Neural progenitor cell (in vitro differentiated cells): ENCODE data around the gene ARL8A.

Source experiments
- CTCF ChIP-seq: fragments of 200-600 bp; sonication (generic); IDR thresholded peaks from 2 replicates; pipeline ENCODE4 v1.5.1; 2017; ENCODE audit warnings: antibody characterized with exemption, mild to moderate bottlenecking
- EZH2 ChIP-seq: fragments of 200-600 bp; sonication (generic); IDR thresholded peaks from 2 replicates; pipeline ENCODE4 v1.6.1; 2017; ENCODE audit warnings: antibody characterized with exemption, mild to moderate bottlenecking, moderate library complexity

GRCh38 chr1:202088206-202088605 is 56.3 kb downstream of the ARL8A start:
- TF ChIP-seq CTCF (no peak), EZH2 (no peak)
